ENCODE data around the gene PGRMC2.

The PGRMC2 gene

DNA sequence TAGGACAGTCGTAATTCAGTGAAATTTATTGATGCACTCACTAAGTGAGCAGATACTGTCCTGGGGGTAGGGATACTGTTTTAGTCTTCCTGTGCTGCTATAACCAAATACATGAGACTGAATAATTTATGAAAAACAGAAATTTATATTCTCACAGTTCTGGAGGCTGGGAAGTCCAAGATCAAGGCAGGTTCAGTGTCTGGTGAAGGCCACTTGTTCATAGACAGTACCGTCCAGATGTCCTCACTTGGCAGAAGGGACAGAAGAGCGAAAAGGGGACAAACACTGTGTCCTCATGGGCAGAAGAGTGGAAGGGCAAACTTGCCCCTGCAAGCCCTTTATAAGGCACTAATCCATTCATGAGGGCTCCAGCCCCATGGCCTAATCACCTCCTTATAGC lies 45.6 kb downstream of the PGRMC2 start:
- H3K4me3 ChIP-seq (ENCODE audit: low read depth, low read length) = no peak overlapping the region
- TF ChIP-seq, protein P1, sequence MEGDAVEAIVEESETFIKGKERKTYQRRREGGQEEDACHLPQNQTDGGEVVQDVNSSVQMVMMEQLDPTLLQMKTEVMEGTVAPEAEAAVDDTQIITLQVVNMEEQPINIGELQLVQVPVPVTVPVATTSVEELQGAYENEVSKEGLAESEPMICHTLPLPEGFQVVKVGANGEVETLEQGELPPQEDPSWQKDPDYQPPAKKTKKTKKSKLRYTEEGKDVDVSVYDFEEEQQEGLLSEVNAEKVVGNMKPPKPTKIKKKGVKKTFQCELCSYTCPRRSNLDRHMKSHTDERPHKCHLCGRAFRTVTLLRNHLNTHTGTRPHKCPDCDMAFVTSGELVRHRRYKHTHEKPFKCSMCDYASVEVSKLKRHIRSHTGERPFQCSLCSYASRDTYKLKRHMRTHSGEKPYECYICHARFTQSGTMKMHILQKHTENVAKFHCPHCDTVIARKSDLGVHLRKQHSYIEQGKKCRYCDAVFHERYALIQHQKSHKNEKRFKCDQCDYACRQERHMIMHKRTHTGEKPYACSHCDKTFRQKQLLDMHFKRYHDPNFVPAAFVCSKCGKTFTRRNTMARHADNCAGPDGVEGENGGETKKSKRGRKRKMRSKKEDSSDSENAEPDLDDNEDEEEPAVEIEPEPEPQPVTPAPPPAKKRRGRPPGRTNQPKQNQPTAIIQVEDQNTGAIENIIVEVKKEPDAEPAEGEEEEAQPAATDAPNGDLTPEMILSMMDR (conservative IDR thresholded peaks at IDR 0.05; ENCODE audit: low read depth, low read length) = no peak
- no peak for DNase-seq (ENCODE audit: low read depth)

DNA sequence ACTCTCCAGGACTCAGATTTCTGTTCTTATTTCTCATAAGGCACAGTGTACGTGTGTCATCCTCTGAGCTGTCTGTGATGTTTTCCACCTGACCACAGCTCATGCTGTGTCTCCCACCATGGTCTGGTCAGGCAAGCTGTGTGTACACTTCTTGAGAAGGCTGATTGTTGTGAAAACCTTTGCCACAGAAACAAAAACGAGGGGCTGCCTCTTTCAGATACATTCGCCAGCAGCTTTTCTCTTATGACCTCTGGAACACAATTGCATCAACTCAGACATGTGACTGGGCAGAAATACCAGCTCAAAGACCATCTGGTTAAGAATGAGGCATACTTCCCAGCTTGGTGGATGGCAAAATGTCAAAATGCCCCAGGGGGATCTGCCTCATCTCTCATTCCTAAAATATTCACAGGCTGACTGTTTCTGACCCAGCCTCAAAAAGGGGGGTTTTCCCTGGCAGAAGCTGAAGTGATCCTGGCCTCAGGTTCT lies 46.1 kb downstream of the PGRMC2 start:
- DNase-seq (ENCODE audit: low read depth) = peak; percentile 99
- TF ChIP-seq, protein P1 (conservative IDR thresholded peaks at IDR 0.05; ENCODE audit: low read depth, low read length) = no peak
- H3K4me3 ChIP-seq (ENCODE audit: low read depth, low read length) = no peak overlapping the region

DNA sequence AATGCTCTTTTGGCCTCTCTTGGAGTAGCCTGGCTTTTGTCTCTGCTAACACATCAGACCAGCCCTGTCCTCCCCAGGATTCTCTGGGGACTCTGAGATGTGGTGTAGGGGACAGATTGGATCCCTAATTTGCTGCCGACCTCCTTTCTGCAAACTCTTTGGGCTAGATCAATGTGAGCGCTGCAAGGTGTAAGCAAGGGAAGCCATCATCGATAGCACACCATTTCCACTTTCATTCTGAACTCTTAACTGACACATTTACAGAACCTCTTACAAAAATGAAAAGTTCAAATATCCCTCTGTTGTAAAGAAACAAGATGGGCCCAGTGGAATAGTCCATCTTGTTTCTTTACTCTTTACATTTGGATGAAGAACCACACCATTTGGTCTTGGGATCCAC lies 46.6 kb downstream of the PGRMC2 start:
- no peak for DNase-seq (ENCODE audit: low read depth)
- H3K4me3 ChIP-seq (ENCODE audit: low read depth, low read length) = no peak overlapping the region
- TF ChIP-seq, protein P1 (conservative IDR thresholded peaks at IDR 0.05; ENCODE audit: low read depth, low read length) = no peak

DNA sequence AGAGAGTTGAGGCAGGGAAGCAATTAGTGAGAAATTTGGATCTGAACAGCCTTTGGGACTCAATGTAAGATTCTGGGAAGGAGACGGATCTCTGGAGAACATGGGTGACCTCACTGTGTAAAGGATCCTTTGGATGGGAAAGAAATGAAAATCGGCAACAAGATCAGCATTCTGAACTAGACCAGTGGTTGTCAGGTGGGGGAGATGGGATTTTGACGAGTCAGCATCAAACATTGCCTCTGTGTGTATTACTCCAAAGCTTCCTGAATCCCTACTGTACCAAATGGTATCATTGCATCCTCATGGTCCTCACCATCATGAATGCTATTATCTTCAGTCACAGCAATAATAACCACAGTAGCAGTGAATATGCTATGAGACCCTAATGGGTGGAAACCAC lies 52.8 kb downstream of the PGRMC2 start:
- H3K4me3 ChIP-seq (ENCODE audit: low read depth, low read length) = no peak overlapping the region
- no peak for DNase-seq (ENCODE audit: low read depth)
- TF ChIP-seq, protein P1 (conservative IDR thresholded peaks at IDR 0.05; ENCODE audit: low read depth, low read length) = no peak

DNA sequence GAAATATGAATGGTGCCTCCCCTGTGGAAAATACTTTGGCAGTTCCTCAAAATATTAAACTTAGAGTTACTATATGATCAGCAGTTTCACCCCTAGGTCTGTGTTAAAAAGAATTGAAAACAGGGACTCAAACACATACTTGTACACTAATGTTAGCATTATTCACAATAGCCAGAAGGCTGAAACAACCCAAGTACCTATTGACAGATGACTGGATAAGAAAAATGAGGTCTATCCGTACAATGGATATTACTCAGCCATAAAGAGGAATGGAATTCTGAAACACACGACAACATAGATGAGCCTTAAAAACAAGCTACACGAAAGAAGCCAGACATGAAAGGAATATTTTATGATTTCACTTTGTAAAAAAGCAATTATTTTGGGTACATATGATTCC lies 54.9 kb downstream of the PGRMC2 start:
- no peak for DNase-seq (ENCODE audit: low read depth)

DNA sequence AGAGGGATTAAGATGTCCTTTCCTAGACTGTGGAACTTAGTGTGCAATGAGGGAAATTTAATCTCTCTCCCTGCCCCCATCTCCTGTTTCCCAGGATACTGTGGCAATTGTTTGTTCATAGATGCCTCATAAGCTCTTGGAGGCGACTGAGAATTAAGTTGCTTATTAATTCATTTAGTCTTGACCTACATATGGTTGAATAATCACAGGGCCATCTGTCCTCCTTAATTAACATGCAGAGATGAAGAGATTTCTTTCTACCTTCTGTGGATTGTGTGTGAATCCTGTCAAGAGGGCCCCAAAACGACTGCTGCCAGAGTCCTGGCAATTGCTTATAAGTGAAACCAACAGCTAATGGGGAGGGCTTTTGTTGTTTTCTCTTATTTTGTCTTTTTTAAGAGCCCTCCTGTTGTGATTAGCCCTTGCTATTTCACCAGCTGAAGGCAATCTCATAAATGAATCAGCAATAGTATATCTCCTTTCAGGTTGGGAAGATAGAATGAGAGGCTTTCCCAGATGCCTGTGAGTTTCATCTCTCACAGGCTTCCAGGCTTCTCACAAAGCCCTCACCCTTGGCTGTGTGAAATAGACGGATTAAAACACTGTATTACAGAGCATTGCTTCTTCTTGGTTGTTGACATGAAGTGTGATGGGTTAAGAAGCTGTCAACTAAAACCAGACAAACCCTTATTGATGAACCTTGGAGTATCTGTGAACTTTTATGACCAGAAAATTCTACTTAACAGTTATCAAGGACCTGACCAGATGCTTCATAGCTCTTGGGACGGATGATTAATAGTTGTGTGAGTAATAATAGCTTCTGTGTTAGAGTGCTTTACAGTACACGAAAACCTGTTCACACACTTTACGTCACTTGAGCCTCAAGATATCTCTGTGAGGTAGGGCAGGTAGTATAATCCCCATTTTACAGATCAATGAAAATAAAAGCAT lies 58.5 kb downstream of the PGRMC2 start:
- DNase-seq (ENCODE audit: low read depth) = peak; percentile 76
- H3K4me3 ChIP-seq (ENCODE audit: low read depth, low read length) = no peak overlapping the region
- TF ChIP-seq, protein P1 (conservative IDR thresholded peaks at IDR 0.05; ENCODE audit: low read depth, low read length) = no peak

More for the DNA sequence above, 54.9 kb downstream of the PGRMC2 start:
- no peak overlapping the region for H3K4me3 ChIP-seq (ENCODE audit: low read depth, low read length)
- TF ChIP-seq, protein P1 (conservative IDR thresholded peaks at IDR 0.05; ENCODE audit: low read depth, low read length) = no peak
